ENCODE data around the gene PHYHD1.

GRCh38 chr9:128979111-128979510 is 58.3 kb downstream of the PHYHD1 start:
- TF ChIP-seq CTCF (IDR thresholded peaks at IDR 0.05) (no peak), POLR2A (IDR thresholded peaks at IDR 0.05) (no peak)
